AG09309 (cell line): ENCODE results near the gene AGO4.
"Not testable (repeated sequence)": the region's sequence is repeated elsewhere in the genome, so short reads cannot be mapped to it uniquely, and the experiment has no call there.

Experiments
- DNase-seq: peaks from one replicate; pipeline ENCODE4 v3.0.0-alpha.2; 2010; ENCODE audit warnings: low read depth
- H3K4me3 ChIP-seq: 2 replicates; pipeline ENCODE4 v1.5.1; 2011; ENCODE audit warnings: mild to moderate bottlenecking, low read depth, low read length, moderate library complexity; ENCODE audit not compliant: control insufficient read depth
- CTCF ChIP-seq: IDR thresholded peaks from 2 replicates; pipeline ENCODE4 v1.5.1; 2011; ENCODE audit warnings: mild to moderate bottlenecking, low read depth, low read length, inconsistent platforms; ENCODE audit not compliant: insufficient read depth, control insufficient read depth; ENCODE audit errors: missing control alignments

The AGO4 gene

GRCh38 chr1:35863136-35863535 lies 55.3 kb downstream of the AGO4 start:
- no peak for TF ChIP-seq CTCF
- DNase-seq: no peak
- no peak overlapping the region for H3K4me3 ChIP-seq

GRCh38 chr1:35863881-35864625 lies 56.2 kb downstream of the AGO4 start:
- no peak for TF ChIP-seq CTCF
- no peak overlapping the region for H3K4me3 ChIP-seq
- no peak for DNase-seq

DNA sequence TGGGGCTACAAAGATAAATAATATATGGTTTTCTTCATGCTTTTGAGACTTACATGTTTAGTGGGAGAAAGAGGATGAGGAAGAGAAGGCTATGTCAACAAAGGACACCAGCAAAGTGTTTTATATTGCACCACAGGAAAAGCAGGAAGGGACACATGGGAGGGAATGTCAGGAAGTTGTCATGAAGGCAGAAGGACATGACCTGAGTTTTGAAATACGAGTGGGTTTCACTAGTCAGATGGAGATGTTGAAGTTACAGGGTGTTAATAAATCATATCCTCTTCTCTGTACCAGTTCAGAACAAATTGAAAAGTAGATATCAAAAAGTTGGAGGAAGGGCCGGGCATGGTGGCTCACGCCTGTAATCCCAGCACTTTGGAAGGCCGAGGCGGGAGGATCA lies 57.0 kb downstream of the AGO4 start:
- no peak for TF ChIP-seq CTCF
- no peak for DNase-seq

DNA sequence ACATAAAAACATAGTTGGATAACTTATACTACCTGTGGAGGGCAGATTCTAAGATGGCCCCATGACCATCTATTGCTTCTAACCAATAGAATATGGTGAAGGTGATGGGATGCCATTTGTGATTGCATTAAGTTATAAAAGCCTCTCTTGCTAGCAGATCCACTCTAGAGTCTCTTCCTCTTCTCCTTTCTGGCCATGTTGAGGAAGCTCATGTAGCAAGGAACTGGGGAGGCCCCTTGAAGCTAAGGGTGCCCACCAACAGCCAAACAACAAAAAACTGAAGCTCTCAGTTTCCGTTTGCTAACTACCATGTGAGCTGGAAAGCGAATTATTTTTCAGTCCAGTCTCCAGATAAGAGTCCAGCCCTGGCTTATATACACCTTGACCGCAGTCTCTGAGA lies 59.2 kb downstream of the AGO4 start:
- DNase-seq: no peak
- no peak overlapping the region for H3K4me3 ChIP-seq
- no peak for TF ChIP-seq CTCF

More for the DNA sequence above, 57.0 kb downstream of the AGO4 start:
- no peak overlapping the region for H3K4me3 ChIP-seq

- H3K4me3 ChIP-seq, DNase-seq: not testable (repeated sequence)
Observed at GRCh38 chr1:35869245-35869950, 61.6 kb downstream of the AGO4 start.

DNA sequence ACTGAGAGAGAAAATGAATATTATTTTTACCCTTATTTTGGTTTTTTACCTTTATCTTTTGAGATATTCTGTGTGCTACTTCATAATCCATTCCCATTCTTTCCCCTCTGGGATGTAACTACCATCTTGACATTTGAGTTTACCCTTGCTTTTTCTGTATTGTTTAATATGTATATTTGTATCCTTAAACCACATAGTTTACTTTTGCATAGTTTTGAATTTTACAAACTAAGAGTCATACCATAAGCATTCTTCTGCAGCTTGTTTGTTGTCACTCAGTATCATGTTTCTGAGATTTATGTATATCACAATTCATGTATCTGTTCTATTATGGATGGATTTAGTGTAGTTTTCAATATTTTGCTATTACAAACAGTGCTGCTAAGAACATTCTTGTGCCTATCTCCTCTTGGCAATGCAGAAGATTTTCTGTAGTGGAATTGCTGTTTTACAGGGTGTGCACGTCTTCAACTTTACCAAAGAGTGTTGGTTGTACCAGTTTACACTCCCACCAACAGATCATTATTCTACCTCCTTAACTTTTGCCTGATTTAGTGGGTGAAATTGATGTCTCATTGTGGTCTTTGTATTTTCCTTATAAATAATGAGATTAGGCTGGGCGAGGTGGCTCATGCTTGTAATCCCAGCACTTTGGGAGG lies 63.0 kb downstream of the AGO4 start:
- DNase-seq: no peak
- H3K4me3 ChIP-seq: no peak overlapping the region
- TF ChIP-seq CTCF: no peak

DNA sequence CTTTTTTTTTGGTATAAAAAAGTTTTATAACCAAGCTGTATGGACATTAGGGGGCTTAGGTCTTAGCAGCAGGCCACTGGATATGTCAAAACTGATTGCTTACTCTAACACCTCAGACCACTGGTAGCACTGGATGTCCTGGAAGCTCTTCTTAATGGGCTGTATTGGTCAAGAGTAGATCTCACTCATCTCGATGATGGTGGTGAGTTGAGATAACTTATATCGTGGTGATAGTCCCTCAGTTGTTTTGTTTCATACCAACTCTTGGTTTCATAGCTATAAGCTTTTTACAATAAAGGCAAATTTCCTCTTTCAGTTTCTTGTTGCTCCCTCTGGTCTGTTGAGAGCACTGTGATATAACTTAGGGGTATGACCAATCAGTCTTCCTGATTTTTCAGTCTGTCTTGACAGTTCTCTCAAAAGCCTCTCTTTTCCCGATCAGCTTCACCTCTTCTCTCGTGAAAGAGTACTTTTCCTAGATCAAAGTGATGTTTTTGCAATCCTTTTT lies 65.5 kb downstream of the AGO4 start:
- TF ChIP-seq CTCF: no peak
- H3K4me3 ChIP-seq: no peak overlapping the region
- no peak for DNase-seq

- H3K4me3 ChIP-seq, DNase-seq: not testable (repeated sequence)
Observed at GRCh38 chr1:35874115-35874514, 66.3 kb downstream of the AGO4 start.
